Measurements from ENCODE around the gene RASSF5. TPM values are rescaled to one million over a fixed set of nuclear protein-coding genes. Genes with fewer than 3 reads are reported as not detected.

The RASSF5 gene
- total and polyA plus RNA-seq, 2 donors (not counting 1 experiment from before 2014, with no cell fraction given), result 69.7 to 146 TPM

GRCh38 chr1:206463911-206464310, 43.4 kb upstream of the RASSF5 start:
- Histone ChIP-seq H3K9ac (ENCODE audit: low read length) (no peak overlapping the region), H2AFZ (ENCODE audit: insufficient read depth, low read depth, low read length, poor library complexity, severe bottlenecking) (no peak overlapping the region), H3K4me1 (ENCODE audit: control insufficient read depth in 2 of 2, insufficient read depth in 2 of 2, low read length in 2 of 2) (peaks cover 32 to 33% of the 10 kb centered on the region in 2 donors), H3K9me3 (ENCODE audit: control extremely low read depth in 1 of 3, control insufficient read depth in 2 of 3, insufficient read depth in 1 of 3, low read length in 2 of 3) (no peaks in the 10 kb centered on the region), H3K4me3 (ENCODE audit: control extremely low read depth in 1 of 5, extremely low read depth in 1 of 5, insufficient read depth in 1 of 5, low read depth in 2 of 5, low read length in 4 of 5) (no peak overlapping the region), H3K79me2 (ENCODE audit: control insufficient read depth, insufficient read depth, low read length) (peaks cover 2% of the 10 kb centered on the region), H4K20me1 (ENCODE audit: control insufficient read depth, insufficient read depth, low read length, poor library complexity, severe bottlenecking) (no peaks in the 10 kb centered on the region), H3K27me3 (replicated peaks in 1 of 4; ENCODE audit: control extremely low read depth in 1 of 4, control insufficient read depth in 3 of 4, insufficient read depth in 4 of 4, low read length in 3 of 4) (no peaks in the 10 kb centered on the region), H3K27ac (ENCODE audit: low read length in 2 of 2) (no peak overlapping the region), H3K4me2 (replicated peaks; ENCODE audit: low read depth, low read length, poor library complexity, severe bottlenecking) (no peak overlapping the region), H3K36me3 (replicated peaks in 1 of 2; ENCODE audit: control extremely low read depth in 1 of 2, control insufficient read depth in 1 of 2, extremely low read depth in 1 of 2, insufficient read depth in 2 of 2, low read length in 1 of 2) (peaks cover 0 to 2% of the 10 kb centered on the region in 2 experiments)
- POLR2A ChIA-PET, result no interaction called here
- WGBS (ENCODE audit: insufficient coverage), result 96% methylated on average over 5 of the region's 8 CpGs
- no peaks in the 10 kb centered on the region for H3K27me3 Mint-ChIP-seq
- TF ChIP-seq CTCF (IDR thresholded peaks at IDR 0.05), result no peak
- TF ChIP-seq EZH2 (IDR thresholded peaks at IDR 0.05; ENCODE audit: borderline replicate concordance, insufficient read depth, low read depth, low read length, poor library complexity, severe bottlenecking), result no peak
- CTCF ChIA-PET, result interaction anchor here (0.6 to 7.9 kb wide), 2 partner anchors 16 to 114 kb away, joined by 5 to 79 read pairs; no protein-coding TSS in a partner anchor
- no peak overlapping the region for H3K27ac Mint-ChIP-seq
- no peaks in the 10 kb centered on the region for H3K9me3 Mint-ChIP-seq (ENCODE audit: insufficient read depth)
- peaks cover 31% of the 10 kb centered on the region for H3K4me1 Mint-ChIP-seq
- DNase-seq, result no peak
- ATAC-seq (ENCODE audit: low read depth), result no peak
- H3K4me3 Mint-ChIP-seq, result no peak overlapping the region
- intact Hi-C loops (cut with micrococcal nuclease), result no loop called here

- Histone ChIP-seq H3K27me3 (replicated peaks in 1 of 4; ENCODE audit: control extremely low read depth in 1 of 4, control insufficient read depth in 3 of 4, insufficient read depth in 4 of 4, low read length in 3 of 4) (no peaks in the 10 kb centered on the region), H3K27ac (ENCODE audit: low read length in 2 of 2) (no peak overlapping the region), H3K9me3 (ENCODE audit: control extremely low read depth in 1 of 3, control insufficient read depth in 2 of 3, insufficient read depth in 1 of 3, low read length in 2 of 3) (no peaks in the 10 kb centered on the region), H2AFZ (ENCODE audit: insufficient read depth, low read depth, low read length, poor library complexity, severe bottlenecking) (no peak overlapping the region), H3K79me2 (ENCODE audit: control insufficient read depth, insufficient read depth, low read length) (peaks cover 4% of the 10 kb centered on the region), H3K4me1 (ENCODE audit: control insufficient read depth in 2 of 2, insufficient read depth in 2 of 2, low read length in 2 of 2) (peaks cover 38 to 39% of the 10 kb centered on the region in 2 donors), H3K4me3 (ENCODE audit: control extremely low read depth in 1 of 5, extremely low read depth in 1 of 5, insufficient read depth in 1 of 5, low read depth in 2 of 5, low read length in 4 of 5) (no peak overlapping the region), H4K20me1 (ENCODE audit: control insufficient read depth, insufficient read depth, low read length, poor library complexity, severe bottlenecking) (no peaks in the 10 kb centered on the region), H3K9ac (ENCODE audit: low read length) (no peak overlapping the region), H3K36me3 (replicated peaks in 1 of 2; ENCODE audit: control extremely low read depth in 1 of 2, control insufficient read depth in 1 of 2, extremely low read depth in 1 of 2, insufficient read depth in 2 of 2, low read length in 1 of 2) (peaks cover 0 to 2% of the 10 kb centered on the region in 2 experiments), H3K4me2 (replicated peaks; ENCODE audit: low read depth, low read length, poor library complexity, severe bottlenecking) (no peak overlapping the region)
- no peak for TF ChIP-seq CTCF (IDR thresholded peaks at IDR 0.05)
- Mint-ChIP-seq H3K4me3 (no peak overlapping the region), H3K4me1 (peaks cover 37% of the 10 kb centered on the region), H3K27me3 (no peaks in the 10 kb centered on the region), H3K9me3 (ENCODE audit: insufficient read depth) (no peaks in the 10 kb centered on the region), H3K27ac (peak overlapping the region; percentile 67)
- ATAC-seq (ENCODE audit: low read depth), result no peak
- no CpG with 5 or more reads among the region's 4 CpGs for WGBS (ENCODE audit: insufficient coverage)
- ChIA-PET POLR2A (no interaction called here), CTCF (interaction anchor here (0.8 to 2.5 kb wide), 3 partner anchors 15 to 200 kb away, joined by 4 to 18 read pairs (median 7); no protein-coding TSS in a partner anchor)
- intact Hi-C loops (cut with micrococcal nuclease), result no loop called here
- no peak for DNase-seq
Measured at GRCh38 chr1:206464456-206464964, 42.8 kb upstream of the RASSF5 start.

All from B cell (primary cell).